GM13976 (cell line): ENCODE data around the gene AXDND1.

Experiments used
- DNase-seq: peaks from one replicate; pipeline ENCODE4 v3.0.0; 2012; ENCODE audit warnings: low spot score
- in situ Hi-C: fragments of 300-500 bp; cut with MboI; formaldehyde crosslinking; loops from one replicate; pipeline ENCODE4 v1.12.0; 2022; ENCODE audit warnings: low sequenced_read_pairs, mixed read lengths, inconsistent platforms; ENCODE audit not compliant: unreplicated experiment
- TF ChIP-seq, protein P1 (sequence below): IDR thresholded peaks from 2 replicates; pipeline ENCODE4 v1.5.1; 2012; ENCODE audit warnings: borderline replicate concordance, mild to moderate bottlenecking; ENCODE audit not compliant: insufficient read depth; ENCODE audit errors: extremely low read depth, missing control alignments, control extremely low read depth

The AXDND1 gene

DNA sequence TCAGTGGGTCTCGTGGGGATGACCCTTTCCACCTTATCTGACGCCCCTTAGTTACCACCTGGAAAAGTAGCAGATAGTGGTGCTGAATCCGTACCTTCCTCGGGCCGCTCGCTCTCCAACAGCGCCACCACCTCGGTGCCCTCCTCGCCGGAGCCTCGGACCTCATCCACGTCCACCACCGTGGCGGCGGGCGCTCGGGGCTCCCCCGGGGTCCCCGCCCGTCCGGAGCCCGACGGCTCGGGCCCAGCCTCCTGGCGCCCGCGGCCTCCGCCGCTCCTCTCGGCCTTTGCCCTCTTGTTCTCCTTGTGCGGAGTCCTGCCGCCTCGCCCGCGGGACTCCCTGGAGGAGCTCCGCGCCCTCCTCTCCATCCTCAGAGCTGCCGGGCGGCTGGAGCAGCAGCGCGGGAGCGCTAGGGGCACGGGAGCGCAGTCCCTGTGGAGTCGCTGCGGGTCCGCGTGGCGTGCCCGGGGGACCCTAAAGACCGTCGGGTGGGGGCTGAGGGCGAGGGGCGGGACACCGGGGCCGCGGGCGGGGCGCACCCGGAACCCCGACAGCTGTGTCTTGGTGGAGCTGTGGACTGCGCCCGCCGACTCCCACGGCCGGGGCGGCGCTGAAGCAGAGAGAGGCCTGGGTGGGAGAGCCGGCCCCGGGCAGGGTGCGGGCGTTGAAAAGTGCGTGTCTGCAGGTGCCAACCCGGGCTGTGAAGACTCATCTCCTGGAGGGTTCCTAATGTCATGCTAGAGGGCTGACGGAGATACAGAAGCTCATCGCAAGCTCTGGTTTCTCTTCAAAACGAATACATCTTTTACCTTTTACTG, 209.9 kb downstream of the AXDND1 start, which contains the start of gene NPHS2:
NPHS2 (minus strand) TSS at position 452 of the 818 bp plus-strand sequence; CDS start at position 368, 84 bp downstream.
- DNase-seq = no peak
- in situ Hi-C loops = no loop called here
- TF ChIP-seq, protein P1, sequence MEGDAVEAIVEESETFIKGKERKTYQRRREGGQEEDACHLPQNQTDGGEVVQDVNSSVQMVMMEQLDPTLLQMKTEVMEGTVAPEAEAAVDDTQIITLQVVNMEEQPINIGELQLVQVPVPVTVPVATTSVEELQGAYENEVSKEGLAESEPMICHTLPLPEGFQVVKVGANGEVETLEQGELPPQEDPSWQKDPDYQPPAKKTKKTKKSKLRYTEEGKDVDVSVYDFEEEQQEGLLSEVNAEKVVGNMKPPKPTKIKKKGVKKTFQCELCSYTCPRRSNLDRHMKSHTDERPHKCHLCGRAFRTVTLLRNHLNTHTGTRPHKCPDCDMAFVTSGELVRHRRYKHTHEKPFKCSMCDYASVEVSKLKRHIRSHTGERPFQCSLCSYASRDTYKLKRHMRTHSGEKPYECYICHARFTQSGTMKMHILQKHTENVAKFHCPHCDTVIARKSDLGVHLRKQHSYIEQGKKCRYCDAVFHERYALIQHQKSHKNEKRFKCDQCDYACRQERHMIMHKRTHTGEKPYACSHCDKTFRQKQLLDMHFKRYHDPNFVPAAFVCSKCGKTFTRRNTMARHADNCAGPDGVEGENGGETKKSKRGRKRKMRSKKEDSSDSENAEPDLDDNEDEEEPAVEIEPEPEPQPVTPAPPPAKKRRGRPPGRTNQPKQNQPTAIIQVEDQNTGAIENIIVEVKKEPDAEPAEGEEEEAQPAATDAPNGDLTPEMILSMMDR = no peak

- TF ChIP-seq, protein P1 = no peak
- in situ Hi-C loops = no loop called here
- no peak for DNase-seq
Measured at GRCh38 chr1:179576509-179576908, 210.7 kb downstream of the AXDND1 start.

DNA sequence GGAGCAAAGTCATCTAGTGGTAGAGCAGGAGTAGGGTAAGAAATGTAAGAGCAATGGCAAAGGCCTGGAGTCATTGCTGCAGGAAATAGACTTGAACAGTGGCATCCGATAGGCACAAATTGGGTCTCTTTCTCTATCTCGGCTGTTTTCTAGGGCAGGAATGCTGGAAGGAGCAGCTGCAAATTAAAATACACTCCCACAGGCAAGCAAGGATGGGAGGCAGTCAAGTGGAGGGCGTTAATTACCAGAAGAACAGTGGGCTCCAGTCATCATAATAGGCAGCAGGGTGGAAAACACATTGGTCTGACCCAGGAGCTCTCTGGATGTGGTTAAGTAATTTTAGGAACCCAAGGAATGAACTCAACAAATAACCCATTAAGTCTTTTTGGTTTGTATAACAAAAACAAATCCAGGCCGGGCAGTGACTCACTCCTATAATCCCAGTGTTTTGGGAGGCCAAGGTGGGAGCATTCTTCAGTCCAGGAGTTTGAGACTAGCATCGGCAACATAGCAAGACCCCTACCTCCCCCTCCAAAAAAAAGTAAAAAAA, 218.1 kb downstream of the AXDND1 start:
- TF ChIP-seq, protein P1 = no peak
- DNase-seq = no peak
- in situ Hi-C loops = no loop called here

GRCh38 chr1:179586107-179586823, 220.5 kb downstream of the AXDND1 start:
- TF ChIP-seq, protein P1 = no peak
- peak; percentile 18 for DNase-seq
- in situ Hi-C loops = no loop called here

DNA sequence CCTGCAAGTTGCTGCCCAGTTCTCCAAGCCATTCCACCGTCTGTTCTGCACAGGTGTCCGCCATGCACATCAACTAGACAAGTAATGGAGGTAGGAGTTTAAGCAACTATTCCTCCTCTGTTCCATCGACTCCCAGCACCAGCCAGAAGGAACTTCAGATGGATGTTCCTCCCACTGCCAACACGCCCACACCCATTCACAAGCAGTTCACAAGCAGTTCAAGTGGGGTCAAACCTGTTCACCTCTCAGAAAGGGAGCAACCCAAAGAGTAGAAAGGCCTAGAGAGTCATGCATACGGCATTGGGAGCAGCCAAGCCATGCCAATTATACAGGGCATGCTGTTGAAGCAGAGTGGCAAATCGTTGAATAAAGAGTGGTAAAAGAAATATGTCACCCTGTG, 221.6 kb downstream of the AXDND1 start:
- TF ChIP-seq, protein P1 = no peak
- DNase-seq = no peak
- in situ Hi-C loops = no loop called here

GRCh38 chr1:179588425-179589024, 222.8 kb downstream of the AXDND1 start:
- in situ Hi-C loops = no loop called here
- peak; percentile 11 for DNase-seq
- TF ChIP-seq, protein P1 = no peak
